ENCODE data around the gene VAC14.

Gene VAC14

DNA sequence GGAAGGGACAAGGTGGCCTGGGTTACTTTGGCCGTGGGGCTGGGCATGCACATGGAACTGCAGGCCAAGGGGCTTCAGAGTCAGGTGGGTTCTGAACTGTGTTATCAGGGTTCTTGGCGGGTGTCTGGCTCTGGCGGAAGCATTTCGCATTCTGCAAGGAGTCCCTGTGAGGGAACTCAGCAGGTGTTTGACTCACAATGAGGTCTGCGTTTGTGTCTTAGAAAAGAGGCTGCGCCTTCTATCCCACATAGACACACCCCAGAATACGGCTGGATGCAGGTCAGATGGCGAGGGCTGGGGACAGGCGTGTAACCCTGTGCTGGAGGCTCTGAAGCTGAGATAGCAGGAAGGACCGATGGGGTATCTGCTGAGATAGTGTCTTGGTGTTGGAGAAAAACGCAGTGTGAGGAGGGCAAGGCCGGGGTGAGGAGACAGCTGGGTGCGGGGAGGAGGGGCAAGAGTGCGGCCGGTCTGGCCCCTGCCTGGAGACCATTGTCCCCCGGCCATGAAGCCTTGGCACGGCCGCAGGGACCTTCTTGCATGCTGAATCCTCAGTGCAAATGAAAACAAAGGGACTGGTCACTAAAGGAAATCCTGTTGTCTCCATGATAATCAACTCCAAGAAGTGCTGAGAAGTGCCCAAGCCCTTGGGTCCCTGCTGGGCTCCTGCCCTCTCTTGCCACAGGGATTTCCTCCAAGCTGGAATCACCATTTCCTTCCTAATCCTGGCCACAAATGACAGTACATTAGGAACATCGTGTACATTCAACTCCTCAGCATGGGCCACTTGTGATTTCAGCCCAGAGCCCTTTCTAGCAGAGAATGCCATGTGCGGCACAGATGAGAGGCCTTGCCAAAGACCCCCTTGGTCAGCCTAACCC lies 92.4 kb downstream of the VAC14 start:
- DNase-seq (ENCODE audit: low read depth in 2 of 2), result no peak

DNA sequence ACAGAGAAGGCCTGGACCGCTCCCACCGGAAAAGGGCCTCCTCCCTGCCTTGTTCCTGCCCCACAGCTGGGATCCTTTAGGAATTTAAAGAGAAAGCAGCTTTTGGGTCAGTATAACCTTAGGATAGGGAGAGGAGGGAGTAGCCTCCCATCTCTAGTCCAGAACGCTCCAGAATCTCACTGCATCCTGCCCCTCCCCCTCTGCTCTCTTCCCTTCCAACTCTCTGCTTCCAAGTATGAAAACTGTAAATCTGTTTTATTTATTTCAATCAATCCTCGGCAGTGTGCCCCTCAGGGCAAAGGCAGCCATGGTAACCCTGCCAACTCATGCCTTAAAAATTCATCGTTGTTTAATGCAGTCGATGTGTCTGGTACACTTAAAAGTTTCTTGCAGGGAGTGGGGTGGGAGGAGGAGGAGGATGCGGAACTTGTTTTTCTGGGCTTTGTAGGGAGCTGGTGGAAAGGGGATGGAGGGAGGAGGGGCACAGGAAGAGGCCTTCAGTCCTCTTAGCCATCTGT lies 94.0 kb downstream of the VAC14 start:
- DNase-seq (ENCODE audit: low read depth in 2 of 2), result no peak

DNA sequence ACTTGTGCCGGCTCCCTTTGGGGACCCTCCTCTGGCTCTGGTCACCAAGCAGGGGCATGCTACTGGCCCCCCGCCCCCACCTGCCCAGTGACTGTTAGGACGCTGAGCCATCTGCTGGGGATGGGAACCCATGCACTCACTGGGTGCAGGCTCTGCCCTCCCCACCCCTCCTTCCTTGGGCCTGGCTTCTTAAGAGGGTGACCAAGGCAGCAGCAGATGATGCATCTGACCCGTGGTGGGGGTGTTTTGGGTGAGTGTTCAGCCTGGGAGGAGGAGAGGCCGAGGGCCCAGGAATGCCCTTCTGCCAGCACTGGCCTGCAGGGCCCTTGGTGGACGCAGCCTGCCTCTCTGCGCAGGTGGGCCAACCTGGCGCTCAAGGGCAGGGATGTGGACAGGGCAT lies 95.9 kb downstream of the VAC14 start:
- no peak for DNase-seq (ENCODE audit: low read depth in 2 of 2)

DNA sequence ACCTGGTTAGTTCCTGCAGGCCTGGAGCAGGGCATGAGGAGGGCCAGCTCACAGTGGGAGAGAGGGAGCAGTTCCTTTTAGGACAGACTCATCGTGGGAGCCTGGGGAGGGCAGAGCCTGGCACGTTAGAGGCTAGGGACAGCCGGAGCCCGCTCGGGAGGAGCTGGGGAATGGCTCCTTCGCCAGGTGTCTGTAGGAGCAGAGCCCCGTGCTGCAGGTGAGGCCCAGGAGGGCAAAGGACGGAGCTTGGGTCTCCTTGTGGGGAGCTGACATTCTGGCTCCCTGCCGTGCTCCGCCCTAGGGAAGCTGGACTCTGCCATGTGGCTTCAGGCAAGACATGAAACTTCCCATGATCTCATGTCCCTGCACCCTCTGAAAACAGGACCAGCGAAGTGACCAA lies 96.4 kb downstream of the VAC14 start:
- DNase-seq (ENCODE audit: low read depth in 2 of 2), result no peak

DNA sequence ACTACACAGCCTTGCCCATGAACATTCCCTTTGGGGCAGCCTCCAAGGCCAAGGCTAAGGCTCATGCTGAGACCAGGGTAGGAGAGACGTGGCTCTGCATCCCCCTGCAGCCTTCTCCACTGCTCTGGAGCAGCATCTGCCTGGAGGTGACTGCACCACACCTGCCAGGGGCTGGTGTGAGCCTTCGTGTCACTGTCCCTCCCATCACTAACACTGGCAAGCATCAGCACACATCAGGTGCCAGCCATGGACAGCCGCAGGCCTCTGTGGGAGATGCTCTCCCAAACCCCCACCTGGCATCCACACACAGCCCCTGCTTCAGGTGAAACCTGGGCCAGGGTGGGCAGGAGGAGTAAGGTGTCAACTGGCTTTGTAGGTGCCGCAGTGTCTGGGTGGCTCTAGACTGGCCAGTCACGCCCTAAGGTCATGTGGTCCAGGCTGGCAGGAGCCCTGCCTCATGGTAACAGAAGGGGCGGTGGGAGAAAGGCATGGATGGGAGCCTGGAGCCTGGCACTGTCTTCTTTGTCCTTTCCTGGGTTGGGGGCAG lies 97.0 kb downstream of the VAC14 start:
- no peak for DNase-seq (ENCODE audit: low read depth in 2 of 2)

DNA sequence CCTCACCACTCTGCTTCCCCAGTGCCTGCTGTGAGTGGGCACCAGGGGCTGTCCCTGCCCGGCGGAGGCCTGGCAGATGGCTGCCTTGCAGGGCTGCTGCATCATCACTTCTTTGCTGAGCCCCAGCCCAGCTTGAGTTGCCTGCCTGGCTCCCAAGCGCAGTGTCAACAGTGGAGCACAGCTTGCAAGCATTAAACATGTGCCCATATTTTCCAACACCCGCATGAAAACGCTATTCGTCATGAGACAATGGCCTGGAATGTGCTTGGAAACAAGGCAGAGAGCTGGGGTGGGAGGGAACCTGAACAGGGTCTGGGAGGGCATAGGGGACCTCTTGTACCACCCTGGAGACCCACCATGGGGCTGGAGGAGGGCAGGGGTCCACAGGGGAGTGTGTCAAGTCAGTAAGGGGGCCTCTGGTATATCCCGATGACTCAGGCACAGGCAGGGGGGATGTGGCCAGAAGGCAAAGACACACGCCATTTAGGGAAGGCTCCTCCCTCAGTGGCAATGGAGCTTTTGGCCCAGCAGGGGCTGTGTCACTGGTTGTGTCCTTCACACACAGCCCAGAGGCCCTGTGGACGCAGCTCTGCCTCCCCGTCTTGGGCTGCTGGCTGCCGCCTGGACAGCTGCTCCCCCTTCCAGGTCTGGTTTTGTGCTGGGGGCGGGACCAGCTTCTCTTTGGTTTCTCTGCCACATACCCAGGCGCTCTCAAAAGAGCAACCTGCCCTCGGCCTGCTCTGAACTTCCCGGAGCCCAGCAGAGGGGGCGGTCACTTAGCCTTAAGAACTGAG lies 97.7 kb downstream of the VAC14 start:
- DNase-seq (ENCODE audit: low read depth in 2 of 2), result no peak

DNA sequence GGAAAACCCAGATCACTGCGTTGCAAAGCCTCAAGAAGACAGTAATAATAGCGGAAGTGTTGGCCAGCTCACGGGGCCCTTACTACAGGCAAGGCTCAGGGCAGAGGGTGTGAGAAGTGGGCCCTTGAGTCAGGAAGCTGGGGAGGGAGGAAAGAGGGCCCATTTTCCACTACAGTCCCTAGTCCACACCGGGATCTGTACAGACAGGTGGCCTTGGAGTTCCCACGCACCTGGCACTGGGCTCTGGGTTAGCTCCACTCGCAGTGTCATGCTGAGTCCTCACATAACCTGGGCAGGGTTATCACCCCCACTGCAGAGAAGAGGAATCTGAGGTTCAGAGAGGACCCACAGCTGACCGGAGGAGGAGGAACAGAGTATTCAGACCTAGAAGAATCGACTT lies 98.3 kb downstream of the VAC14 start:
- DNase-seq (ENCODE audit: low read depth in 2 of 2), result no peak

DNA sequence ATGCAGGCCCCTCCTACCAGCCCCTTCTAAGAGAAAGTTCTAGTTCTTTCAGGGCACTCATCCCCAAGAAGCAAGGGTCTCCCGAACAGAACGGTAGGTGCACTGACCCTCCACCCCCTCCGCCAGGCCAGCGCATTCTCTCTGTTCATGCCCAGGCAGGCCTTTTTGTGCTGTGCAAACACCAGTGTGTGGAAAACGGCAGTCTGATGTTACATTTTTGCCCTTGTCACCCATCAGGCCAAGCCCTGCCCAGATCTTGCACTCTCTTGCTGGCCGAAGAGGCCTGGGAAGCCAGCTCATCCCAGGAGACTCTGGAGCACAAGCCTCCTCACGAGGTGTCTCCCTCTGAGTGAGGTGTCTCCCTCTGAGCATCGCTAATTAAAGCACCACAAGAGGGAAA lies 99.0 kb downstream of the VAC14 start:
- DNase-seq (ENCODE audit: low read depth in 2 of 2), result no peak

DNA sequence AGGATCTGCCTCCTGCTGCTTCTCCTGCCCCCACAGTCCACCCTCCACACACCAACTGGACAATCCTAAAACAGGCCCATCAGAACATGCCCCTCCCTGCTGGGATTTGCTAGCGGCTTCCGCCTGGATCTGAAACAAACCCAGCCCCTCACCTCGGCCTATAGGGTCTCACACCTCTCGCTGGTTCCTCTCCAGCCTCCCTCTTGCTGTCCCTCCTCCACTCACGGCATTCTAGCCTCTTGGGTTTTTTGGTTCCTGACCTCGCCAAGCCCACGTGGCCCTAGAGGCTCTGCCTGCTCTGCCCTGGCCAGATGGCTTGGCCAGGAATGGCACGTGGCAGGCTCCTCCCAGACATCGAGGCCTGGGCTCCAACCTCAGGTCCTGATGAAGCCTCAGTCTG lies 99.4 kb downstream of the VAC14 start:
- DNase-seq (ENCODE audit: low read depth in 2 of 2), result no peak

DNA sequence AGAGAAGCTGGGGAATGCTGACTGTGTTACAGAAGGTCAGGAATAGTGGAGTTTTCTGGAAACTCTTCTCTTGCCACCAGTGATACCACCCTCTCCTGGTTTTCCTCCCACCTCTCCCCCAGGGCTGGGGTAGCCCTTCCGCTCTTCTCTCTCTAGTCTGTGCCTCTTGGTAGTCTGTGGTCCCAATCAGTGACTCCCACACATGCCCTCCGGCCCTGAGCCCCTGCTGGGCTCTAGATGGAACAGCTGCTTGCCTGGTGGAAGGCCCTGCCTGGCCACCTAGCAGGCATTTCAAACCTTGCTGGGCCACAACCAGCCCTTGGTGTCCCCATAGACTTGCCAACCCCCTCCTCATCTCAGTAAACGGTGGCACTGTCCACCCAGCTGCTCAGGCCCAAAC lies 99.9 kb downstream of the VAC14 start:
- no peak for DNase-seq (ENCODE audit: low read depth in 2 of 2)

DNA sequence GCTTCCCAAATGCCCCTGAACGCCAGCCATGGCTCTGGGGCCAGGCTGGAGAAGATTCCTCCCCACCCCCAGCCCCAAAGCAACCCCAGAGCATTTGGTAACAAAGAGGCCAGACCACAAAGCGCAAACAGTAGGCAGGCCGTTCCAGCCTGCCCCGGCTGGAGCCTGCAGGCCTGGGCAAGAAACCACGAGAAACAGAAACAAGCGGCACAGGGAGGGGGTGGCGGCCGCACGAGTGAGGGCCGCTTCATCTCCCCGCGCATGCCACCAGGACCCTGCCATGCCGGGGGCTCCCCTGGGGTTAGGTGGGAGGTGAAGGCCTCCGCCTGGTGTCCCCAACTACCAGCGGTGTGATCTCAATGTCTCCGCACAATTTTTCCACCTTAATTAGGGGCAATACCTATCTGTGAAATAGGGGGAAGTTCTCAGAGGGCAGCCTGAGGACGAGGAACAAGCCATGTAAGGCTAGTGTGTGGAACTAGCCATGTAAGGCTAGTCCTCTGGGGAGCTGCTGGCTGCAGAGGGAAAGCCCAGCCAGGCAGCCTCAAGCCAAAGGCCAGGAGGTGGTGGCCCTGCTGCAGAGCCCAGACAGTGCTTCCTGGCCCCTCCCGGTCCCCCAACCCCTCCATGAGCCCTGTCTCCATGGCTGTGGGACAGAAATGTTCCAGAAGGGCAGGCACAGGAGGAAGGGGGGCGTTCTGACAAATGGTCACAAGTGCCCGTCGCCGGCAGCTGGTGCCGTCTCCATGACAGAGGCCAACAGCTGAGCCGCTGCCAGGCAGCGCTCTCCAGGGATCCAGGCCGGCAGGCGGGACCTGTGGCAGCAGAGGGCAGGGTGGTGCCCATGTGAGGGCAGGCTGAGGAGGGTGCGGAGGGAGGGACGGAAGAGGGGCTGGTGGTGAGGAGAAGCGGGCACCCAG lies 100.6 kb downstream of the VAC14 start:
- no peak for DNase-seq (ENCODE audit: low read depth in 2 of 2)

DNA sequence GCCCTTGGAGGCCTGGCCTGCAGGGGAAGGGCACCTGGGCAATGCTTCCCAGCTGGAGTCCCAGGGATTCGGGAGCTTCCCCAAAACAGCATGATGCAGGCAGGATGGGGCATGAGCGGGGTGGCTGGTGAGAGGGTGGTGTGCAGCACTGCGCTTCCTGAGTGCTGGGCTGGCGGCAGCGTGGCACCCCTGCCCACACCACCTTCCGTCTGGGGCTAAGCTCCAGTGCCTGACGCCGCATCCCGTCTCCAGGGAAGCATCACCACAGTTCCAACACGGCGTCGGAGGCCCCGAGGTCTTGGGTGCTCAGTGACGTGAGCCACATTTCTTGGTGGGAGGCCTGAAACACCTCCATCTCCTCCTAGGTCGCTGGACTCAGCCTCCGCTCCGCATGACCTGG lies 101.3 kb downstream of the VAC14 start:
- no peak for DNase-seq (ENCODE audit: low read depth in 2 of 2)

DNA sequence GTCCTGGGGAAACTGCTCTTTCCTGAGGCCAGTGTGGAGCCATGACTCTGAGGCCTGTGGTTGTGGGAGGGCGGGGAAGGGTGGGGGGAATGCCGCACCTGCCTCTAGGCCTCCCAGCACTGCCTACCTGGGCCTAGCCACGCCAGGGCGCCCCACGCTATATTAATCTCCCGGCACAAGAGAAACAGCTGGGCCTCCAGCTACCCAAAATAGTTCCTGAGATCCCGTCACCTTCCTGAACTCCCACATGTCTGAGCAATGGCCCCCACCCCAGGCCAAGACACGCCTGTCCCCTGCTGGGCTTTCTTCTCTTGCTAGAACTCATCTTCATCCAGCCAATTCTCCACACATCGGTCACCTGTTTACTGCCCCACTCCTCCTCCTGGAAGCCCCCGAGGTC lies 102.1 kb downstream of the VAC14 start:
- no peak for DNase-seq (ENCODE audit: low read depth in 2 of 2)

DNA sequence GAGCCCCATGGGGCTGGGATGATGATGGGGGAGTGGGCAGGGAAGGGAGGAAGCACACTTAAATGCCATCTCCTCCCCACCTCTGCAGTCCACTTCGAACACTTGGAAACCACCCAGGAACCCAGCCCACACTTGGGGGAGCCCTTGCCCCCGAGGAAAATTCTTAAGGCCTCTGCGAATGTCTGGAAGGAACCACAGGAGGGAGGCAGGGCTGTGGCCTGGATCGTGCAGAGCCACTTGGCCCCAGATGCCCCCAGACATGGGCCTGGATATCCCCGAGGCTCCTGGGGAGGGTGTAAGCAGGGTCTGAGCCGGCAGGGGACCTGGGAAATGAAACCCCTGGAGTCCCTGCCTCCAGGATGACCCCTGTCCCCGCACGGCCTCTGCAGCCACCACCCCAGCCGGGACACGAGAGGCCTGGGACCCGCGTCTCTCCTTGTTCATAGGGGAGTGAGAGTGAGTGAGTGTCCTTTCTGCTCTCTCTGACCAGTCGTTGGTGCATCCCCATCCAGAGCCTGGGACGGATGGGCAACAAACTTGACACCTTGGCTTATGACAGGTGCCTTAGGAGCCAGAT lies 103.3 kb downstream of the VAC14 start:
- no peak for DNase-seq (ENCODE audit: low read depth in 2 of 2)

DNA sequence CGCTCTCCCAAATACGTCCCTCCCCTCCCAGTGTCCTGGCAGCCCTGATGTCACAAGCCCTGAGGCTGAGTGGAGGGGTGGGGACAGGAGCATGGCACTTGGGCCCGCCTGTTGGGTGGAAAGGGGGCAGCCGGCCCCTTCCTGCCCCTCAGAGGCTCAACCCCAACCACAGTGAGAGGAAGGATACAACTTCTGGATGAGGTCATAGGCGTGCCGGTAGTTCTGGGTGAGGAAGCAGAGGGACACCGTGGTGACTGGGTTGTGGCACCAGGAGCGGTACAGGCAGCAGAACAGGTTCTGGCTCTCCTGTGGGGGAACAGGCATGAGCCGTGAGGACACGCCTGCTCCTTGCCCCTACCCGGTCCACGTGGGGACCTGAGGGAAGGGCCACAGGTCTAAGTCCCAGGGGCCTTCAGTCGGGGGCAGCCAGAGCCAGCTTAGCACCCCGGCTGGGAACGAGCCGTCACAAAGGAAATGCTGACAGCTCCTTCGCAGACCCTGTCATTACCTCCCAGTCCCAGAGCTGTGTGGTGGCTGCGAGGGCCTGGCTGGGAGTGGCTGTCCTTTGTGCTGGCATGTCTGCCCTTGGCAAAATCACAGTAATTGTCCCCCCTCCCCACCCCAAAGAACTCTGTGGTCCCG lies 103.9 kb downstream of the VAC14 start:
- no peak for DNase-seq (ENCODE audit: low read depth in 2 of 2)

DNA sequence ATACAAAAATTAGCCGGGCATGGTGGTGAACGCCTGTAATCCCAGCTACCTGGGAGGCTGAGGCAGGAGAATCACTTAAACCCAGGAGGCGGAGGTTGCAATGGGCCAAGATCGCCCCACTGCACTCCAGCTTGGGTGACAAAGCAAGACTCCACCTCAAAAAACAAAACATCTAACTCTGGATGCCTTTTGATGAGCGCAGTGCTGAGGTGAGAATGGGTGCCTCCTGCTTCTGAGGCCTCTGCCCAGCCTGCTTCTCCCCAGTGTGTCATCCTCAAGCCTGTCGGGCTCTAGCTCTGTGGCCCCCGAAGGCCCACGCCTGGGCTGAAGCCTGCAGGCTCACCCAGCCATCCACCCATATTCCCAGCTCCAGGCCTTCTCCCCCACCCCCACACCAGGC lies 104.6 kb downstream of the VAC14 start:
- DNase-seq (ENCODE audit: low read depth in 2 of 2), result no peak

DNA sequence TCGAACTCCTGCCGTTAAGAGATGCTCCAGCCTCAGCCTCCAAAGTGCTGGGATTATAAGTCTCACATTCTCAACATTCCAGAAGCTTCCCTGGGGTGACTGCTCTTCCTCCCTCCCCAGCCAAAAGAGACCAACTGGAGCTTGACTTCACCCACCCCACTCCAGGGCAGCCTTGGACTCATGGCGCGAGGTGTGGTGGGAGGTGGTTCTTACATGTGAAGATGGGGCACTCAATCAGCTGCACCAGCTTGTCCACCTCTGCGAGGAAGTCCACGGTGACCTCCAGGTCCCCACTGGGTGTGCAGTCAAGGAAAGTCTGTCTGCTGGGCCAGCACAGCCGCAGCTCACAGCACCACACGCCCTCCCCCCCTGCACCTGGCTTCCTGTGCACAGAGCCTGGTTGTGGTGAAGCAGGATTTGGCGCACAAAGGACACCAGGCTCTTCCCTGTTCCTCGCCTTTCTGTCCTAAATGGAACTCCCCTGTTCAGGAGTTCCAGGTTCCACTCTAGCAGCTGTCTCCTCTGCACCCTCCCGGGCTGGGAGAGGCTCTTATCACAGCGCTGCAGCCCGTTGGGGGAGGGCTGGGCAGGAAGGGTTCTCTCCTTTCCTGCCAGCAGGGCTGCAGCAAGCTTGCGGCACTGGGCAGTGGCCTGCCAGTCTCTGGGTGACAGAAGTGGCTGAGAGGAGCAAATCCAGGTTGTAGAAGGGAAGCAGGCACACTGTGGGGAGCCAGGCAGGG lies 105.5 kb downstream of the VAC14 start:
- DNase-seq (ENCODE audit: low read depth in 2 of 2), result no peak

DNA sequence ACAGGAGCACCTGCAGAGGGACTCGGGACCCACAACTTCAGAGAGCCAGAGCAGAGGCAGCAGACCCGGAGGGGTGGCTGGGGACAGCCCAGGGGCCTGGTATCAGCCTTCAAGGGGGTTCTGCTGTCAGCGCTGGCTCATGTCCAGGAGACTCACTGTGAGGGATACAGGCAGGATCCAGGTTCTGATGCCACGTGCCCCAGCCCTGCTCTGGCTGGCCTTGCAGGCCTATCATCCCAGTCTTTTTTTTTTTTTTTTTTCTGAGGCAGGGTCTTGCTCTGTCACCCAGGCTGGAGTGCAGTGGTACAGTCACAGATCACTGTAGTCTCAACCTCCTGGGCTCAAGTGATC lies 106.1 kb downstream of the VAC14 start:
- DNase-seq (ENCODE audit: low read depth in 2 of 2), result no peak

DNA sequence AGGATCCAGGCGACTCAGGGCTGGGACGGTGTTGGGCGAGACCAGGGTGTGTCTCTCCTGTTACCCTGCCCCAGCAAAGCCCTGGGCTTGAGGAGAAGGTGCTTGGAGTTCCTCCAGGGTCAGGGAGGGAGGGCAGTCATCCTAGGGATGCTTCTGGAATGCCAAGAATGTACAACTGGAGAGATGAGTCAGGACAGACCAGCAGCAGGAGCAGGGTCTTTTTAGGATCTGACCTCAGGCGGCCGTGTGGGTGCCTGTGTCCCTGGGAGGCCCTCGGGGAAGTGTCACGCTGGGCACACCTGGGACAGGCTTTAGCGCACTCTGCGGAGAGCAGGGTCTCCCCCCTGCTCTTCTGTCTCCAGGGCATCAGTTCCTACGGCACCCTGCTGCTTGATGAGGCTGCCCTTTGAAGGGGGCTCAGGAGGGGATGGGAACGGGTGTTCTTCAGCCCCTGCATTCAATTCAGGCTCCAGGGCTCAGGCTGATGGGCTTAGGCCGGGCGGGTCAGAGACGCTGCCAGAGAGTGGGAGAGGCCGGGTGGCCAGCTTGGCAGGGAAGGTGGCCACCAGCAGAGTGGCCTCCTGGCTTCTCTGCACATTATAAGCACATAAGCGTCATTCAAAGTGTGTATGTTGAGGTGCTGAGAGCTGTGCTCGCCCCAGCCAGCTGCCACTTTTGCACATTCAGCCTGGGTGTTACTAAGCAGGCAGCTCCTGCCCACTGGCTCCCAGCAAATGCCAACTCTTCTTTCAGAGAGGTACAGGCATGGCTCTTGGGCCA lies 106.7 kb downstream of the VAC14 start:
- DNase-seq (ENCODE audit: low read depth in 2 of 2), result no peak

All from stimulated activated CD4-positive, alpha-beta T cell treated with anti-CD3 and anti-CD28 coated beads, Interleukin-1b, Interleukin-23, amount 100 ng/mL, for 4 hours (primary cell).